Stimulated activated CD4-positive, alpha-beta T cell treated with anti-CD3 and anti-CD28 coated beads, Interleukin-2, amount 100 ng/mL, for 4 hours (primary cell): ENCODE data around the gene RABGGTB.
"Not testable (repeated sequence)": the region's sequence is repeated elsewhere in the genome, so short reads cannot be mapped to it uniquely, and the experiment has no call there.

Experiments used
- DNase-seq: peaks from one replicate; pipeline ENCODE4 v3.0.0-alpha.2; 2020; ENCODE audit warnings: low read depth

RABGGTB gene

DNA sequence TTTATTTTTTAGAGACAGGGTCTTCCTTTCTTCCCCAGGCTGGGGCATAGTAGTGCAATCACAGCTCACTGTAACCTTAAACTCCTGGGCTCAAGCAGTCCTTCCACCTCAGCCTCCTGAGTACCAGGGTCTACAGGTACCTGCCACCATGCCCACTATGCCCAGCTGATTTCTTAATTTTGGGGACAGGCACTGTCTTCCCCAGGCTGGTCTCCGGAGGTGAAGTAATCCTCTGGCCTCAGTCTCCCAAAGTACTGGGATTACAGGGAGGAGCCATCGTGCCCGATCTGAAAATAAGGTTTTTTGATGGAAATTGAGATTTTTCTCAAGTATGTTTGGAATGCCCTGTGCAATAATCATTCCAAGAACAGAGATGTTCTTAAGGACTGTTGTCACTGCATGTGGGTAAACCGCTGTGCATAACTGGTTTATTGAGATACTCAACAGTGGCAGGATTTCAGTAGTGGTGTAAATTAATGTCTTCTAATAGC, 9.7 kb downstream of the RABGGTB start:
- no peak for DNase-seq

DNA sequence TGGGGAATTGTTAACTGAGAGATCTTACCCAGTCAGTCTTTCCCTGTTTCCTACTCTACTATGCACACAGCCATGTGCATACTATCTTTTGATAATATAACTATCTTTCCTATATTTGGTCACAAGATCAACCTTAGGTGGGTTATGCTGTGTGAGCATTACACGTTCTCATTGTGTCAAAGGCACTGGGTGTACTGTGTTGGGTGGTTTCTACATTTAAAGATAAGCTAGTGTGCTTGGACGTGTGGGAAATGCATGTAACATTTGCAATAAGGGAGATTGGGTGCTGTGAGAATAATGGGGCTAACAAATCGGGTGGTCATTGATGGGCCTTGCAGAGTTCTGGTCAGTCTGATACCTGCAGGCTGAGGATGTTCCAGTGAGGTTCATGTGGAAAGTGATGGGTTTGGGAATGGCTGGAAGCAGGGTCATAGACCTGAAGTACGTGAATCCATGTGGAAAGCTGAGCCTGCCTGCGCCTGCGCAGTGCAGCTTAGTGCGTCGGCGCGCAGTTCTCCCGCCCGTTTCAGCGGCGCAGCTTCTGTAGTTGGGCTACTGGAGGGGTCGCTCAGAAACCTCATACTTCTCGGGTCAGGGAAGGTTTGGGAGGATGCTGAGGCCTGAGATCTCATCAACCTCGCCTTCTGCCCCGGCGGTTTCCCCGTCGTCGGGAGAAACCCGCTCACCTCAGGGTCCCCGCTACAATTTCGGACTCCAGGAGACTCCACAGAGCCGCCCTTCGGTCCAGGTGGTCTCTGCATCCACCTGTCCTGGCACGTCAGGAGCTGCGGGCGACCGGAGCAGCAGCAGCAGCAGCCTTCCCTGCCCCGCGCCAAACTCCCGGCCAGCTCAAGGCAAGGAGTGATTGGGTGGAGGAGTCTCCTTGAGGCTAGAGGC, 10.6 kb downstream of the RABGGTB start, which contains the start of gene MSH4:
Gene MSH4, plus strand, starts transcription at position 507 of the 897 bp plus-strand sequence. Its CDS starts 104 bp downstream, at position 611.
- no peak for DNase-seq

DNA sequence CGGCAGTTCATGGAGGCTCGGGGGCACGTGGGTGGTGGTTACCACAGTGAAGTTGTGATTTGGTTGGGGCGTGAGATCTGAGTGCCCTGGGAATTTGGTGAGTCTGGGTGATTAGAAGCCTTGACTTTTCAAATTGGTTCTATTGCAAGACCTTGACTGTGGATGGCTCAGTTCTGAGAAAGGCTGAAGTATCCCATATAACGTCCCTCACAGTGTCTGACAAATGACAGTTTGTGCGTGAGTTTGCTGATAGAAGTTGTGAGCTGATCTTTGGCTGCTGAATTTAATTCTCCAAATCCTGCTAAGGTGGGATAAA, 11.2 kb downstream of the RABGGTB start:
- DNase-seq: no peak

DNA sequence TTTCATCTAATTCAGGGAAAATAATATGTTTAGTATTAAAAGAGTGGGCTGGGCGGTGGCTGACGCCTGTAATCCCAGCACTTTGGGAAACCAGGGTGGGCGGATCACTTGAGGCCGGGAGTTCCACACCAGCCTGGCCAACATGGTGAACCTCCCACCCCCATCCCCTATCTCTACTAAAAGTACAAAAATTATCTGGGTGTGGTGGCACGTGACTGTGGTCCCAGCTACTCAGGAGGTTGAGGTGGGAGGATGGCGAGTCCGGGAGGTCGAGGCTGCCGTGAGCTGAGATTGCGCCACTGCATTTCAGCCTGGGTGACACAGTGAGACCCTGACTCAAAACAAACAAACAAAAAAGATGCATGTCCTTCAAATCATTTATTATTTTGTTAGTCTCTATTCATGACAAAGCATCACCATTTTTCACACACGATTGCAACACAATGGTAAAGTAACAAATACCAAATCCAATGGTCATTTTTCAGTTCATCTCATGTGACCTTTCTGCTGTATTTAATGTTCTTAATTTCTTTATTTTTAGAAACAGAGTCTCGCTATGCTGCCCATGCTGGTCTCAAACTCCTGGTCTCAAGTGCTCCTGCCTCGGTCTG, 11.7 kb downstream of the RABGGTB start:
- no peak for DNase-seq

DNA sequence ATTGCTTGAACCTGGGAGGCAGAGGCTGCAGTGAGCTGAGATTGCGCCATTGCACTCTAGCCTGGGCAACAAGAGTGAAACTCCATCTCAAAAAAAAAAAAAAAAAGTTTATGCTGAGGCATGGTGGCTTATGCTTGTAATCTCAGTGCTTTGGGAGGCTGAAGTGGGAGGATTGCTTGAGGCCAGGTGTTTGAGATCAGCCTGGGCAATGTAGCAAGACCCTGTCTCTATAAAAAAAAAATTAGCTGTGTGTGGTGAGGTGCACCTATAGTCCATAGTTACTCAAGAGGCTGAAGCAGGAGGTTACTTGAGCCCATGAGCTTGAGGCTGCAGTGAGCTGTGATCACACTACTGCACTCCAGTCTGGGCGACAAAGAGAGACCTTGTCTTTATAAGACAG, 15.4 kb downstream of the RABGGTB start:
- DNase-seq: not testable (repeated sequence)

DNA sequence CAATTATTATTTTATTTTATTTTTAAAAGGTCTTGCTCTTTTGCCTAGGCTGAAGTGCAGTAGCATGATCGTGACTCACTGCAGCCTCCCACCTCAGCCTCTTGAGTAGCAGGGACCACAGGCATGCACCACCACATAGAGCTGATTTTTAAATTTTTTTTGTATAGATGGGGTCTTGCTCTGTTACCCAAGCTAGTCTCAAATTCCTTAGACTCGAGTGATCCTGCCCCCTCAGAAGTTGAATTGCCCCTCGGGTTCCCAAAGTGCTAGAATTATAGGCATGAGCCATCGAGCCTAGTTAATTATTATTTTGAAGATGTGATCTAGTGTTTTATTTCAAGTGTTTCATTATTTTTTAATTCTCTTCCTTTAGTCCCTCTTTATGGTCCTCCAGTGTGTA, 22.9 kb downstream of the RABGGTB start:
- no peak for DNase-seq

DNA sequence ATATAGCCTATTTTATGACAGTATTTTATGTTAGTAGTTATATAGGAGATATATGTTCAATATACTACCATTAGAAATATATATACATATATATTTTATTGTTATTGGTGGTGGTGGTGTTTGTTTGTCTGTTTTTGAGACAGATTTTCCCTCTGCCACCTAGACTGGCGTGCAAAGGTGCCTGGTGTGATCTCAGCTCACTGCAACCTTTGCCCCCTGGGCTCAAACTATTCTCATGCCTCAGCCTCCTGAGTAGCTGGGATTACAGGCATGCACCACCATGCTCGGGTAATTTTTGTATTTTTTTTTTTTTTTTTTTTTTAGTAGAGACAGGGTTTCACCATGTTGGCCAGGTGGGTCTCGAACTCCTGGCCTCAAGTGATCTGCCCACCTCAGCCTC, 24.1 kb downstream of the RABGGTB start:
- not testable (repeated sequence) for DNase-seq

DNA sequence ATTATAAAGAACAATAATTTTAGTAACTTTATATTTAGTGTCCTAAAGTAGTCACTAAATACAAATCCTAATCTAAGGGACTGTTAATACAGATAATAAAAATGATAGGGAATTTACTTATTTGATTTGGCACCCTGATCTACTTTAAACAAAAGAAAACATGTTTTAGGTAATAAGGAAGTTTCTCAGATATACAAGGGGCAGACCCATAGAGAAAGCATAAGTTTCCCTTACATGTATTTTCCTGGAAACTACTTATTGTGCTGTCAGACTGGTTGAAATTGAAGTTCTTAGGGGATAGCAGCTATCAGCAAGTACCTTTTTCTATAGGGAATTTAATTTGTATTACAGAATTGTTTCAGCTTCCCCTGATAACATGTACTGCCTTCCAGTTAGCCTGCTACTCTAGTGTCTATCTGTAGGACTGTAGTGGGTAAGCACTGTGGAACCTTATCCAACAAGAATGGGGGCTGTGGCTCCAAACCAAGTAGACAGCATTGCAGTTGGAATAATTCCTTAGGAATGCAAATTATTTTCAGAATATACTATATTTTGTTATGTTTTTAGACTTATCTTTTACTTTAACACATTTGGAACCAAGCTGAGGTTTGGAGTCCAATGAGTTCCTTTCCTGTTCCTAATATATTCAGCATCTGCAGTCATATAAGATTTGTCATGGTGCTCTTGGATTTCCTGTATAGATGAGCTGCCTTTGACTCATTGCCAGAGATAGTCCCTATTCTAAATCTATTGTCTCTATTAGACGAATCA, 25.3 kb downstream of the RABGGTB start:
- DNase-seq: no peak

DNA sequence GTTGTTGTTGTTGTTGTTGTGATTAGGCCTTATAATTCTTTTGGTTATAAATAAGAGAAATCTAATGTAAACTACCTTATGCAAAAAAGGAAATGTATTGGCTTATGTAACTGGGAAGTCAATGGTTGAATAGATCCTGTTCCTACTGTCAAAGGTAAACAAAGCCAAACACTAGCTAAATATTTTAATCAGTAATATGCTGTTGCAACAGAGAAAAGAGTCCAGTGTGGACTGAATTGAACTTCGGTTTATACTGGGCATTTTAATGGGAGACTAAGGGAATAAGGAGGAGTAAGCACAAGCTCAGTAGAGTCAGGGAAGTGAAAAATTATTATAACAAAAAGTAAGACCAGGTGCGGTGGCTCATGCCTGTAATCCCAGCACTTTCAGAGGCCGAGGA, 26.0 kb downstream of the RABGGTB start:
- no peak for DNase-seq

DNA sequence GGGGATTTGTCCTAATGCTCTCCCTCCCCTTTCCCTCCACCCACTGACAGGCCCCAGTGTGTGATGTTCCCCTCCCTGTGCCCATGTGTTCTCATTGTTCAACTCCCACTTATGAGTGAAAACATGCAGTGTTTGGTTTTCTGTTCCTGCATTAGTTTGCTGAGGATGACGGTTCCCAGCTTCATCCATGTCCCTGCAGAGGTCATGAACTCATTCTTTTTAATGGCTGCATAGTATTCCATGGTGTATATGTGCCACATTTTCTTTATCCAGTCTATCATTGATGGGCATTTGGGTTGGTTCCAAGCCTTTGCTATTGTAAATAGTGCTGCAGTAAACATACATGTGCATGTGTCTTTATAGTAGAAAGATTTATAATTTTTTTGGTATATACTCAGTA, 37.5 kb downstream of the RABGGTB start:
- DNase-seq: not testable (repeated sequence)

DNA sequence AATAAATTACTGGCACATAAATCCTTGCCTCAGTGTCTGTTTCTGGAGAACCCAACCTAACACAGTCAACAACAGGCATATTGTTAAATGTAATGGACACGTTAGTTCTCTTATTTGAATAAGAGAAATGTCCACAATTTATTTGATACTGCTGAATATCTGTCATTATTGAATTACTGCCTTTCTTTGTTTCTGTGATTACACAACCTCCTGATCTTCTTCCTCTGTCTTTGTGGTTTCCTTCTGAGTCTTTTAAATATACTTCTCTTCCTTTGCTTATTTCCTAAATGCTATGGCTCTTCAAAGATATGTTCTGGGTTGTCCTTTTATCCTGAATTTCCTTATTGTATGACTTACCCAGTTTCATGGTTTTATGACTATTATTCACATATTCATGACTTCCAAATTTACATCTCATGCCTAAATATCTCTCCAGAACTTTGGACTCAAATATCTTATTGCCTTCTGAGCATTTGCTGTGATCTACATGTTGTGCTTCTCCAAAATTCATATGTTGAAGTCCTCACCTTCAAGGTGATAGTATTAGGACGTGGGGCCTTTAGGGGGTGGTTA, 50.6 kb downstream of the RABGGTB start:
- no peak for DNase-seq

DNA sequence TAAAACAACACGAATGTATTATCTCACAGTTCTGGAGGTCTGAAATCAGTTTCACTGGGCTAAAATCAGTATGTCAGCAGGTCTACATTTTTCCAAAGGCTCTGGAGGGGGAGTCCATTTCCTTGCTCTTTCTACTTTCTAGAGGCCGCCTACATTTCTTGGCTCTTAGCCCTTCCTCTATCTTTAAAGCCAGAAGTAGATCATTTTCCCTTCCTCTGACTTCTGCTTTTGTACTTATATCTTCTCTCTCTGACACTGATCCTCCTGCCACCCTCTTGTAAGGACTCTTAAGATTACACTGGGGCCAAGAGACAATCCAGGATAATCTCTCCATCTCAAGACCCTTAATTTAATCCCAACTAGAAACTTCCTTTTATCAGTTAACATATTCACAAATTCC, 52.0 kb downstream of the RABGGTB start:
- no peak for DNase-seq

DNA sequence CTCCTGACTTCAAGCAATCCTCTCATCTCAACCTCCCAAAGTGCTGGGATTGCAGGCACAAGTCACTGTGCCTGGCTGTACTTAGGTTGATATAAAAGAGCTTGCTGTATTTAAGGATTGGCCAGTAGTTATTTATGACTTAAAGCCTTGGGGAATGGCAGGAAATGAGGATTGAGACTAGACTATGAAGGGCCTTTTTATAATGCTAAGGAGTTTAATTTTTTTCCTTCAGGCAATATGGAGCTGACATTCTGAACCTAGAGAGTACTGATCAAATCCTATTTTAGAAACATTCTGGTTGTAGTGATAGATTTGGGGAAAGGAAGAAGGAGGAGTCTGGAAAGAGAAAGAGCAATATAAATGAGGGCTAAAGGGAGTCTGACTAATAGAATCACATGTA, 55.4 kb downstream of the RABGGTB start:
- no peak for DNase-seq
